Loucy (cell line): Measurements from ENCODE around the gene STPG4.

ENCODE experiments used
- H2AFZ ChIP-seq: fragments of 200-600 bp; sonication (generic); 2 replicates; pipeline ENCODE4 v1.6.0; 2016; ENCODE audit warnings: antibody characterized with exemption, mild to moderate bottlenecking, low read length, moderate library complexity
- H3F3A ChIP-seq: fragments of 200-600 bp; 2 replicates; pipeline ENCODE4 v1.6.0; 2016; ENCODE audit warnings: antibody characterized with exemption, low read depth, mild to moderate bottlenecking
- H3K27me3 ChIP-seq: fragments of 200-600 bp; sonication (generic); 2 replicates; pipeline ENCODE4 v1.6.1; 2014; ENCODE audit warnings: low read length, mild to moderate bottlenecking; ENCODE audit not compliant: insufficient read depth, poor library complexity, severe bottlenecking
- H3K36me3 ChIP-seq: fragments of 200-600 bp; sonication (generic); 2 replicates; pipeline ENCODE4 v1.6.1; 2016; ENCODE audit warnings: low read length; ENCODE audit not compliant: insufficient read depth
- H3K4me1 ChIP-seq: fragments of 200-600 bp; sonication (generic); 2 replicates; pipeline ENCODE4 v1.5.1; 2014; ENCODE audit warnings: low read length, mild to moderate bottlenecking; ENCODE audit not compliant: insufficient read depth, poor library complexity, severe bottlenecking
- H3K4me2 ChIP-seq: fragments of 200-600 bp; sonication (generic); 2 replicates; pipeline ENCODE4 v1.6.0; 2014; ENCODE audit warnings: antibody characterized with exemption, low read length, low read depth, mild to moderate bottlenecking; ENCODE audit not compliant: poor library complexity, severe bottlenecking
- H3K4me3 ChIP-seq: fragments of 200-600 bp; sonication (generic); 2 replicates; pipeline ENCODE4 v1.5.1; 2014; ENCODE audit warnings: low read length, mild to moderate bottlenecking, mixed read lengths; ENCODE audit not compliant: poor library complexity, severe bottlenecking
- H3K79me2 ChIP-seq: fragments of 200-600 bp; sonication (generic); 2 replicates; pipeline ENCODE4 v1.6.1; 2014; ENCODE audit warnings: low read length; ENCODE audit not compliant: insufficient read depth
- H3K9ac ChIP-seq: fragments of 200-600 bp; sonication (generic); 2 replicates; pipeline ENCODE4 v1.6.0; 2014; ENCODE audit warnings: mild to moderate bottlenecking, low read depth, low read length, moderate library complexity; ENCODE audit not compliant: poor library complexity, severe bottlenecking
- H3K9me2 ChIP-seq: fragments of 200-600 bp; sonication (generic); replicated peaks from 2 replicates; pipeline ENCODE4 v1.6.1; 2016; ENCODE audit warnings: low read depth, low read length, mixed read lengths
- H3K9me3 ChIP-seq: fragments of 200-600 bp; sonication (generic); 2 replicates; pipeline ENCODE4 v1.6.1; 2014; ENCODE audit warnings: mild to moderate bottlenecking, antibody characterized with exemption, low read length, low read depth; ENCODE audit not compliant: insufficient read depth
- H4K20me1 ChIP-seq: fragments of 200-600 bp; sonication (generic); 2 replicates; pipeline ENCODE4 v1.6.0; 2014; ENCODE audit warnings: antibody characterized with exemption, low read length, mild to moderate bottlenecking; ENCODE audit not compliant: insufficient read depth, poor library complexity, severe bottlenecking
- EZH2phosphoT487 ChIP-seq: fragments of 200-600 bp; IDR thresholded peaks from 2 replicates; pipeline ENCODE4 v1.6.1; 2018; ENCODE audit warnings: antibody characterized with exemption, mild to moderate bottlenecking, moderate library complexity, borderline replicate concordance
- TF ChIP-seq, protein P1 (sequence below): fragments of 200-600 bp; sonication (generic); conservative IDR thresholded peaks from 2 replicates; pipeline ENCODE4 v1.5.1; 2014; ENCODE audit warnings: mild to moderate bottlenecking, antibody characterized with exemption, low read length

STPG4 gene

DNA sequence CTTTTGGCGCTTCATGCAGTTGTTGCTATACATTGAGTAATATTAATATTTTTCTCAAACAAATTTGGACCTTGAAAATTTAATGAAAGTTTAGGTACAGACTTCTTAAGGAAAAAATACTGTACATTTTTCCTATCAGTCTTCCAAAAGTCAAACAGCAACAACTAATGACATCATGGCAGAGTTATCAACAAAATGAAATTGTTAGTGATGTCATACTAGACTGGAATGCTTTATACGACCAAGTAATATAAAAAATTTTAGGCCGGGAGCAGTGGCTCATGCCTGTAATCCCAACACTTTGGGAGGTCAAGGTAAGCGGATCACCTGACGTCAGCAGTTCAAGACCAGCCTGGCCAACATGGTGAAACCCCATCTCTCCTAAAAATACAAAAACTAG, 12.0 kb upstream of the STPG4 start:
- TF ChIP-seq, protein P1, sequence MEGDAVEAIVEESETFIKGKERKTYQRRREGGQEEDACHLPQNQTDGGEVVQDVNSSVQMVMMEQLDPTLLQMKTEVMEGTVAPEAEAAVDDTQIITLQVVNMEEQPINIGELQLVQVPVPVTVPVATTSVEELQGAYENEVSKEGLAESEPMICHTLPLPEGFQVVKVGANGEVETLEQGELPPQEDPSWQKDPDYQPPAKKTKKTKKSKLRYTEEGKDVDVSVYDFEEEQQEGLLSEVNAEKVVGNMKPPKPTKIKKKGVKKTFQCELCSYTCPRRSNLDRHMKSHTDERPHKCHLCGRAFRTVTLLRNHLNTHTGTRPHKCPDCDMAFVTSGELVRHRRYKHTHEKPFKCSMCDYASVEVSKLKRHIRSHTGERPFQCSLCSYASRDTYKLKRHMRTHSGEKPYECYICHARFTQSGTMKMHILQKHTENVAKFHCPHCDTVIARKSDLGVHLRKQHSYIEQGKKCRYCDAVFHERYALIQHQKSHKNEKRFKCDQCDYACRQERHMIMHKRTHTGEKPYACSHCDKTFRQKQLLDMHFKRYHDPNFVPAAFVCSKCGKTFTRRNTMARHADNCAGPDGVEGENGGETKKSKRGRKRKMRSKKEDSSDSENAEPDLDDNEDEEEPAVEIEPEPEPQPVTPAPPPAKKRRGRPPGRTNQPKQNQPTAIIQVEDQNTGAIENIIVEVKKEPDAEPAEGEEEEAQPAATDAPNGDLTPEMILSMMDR, result no peak
- TF ChIP-seq EZH2phosphoT487, result no peak
- no peaks in the 10 kb centered on the region for H3K27me3 ChIP-seq
- peak overlapping the region; percentile 62 for H3K4me3 ChIP-seq
- no peaks in the 10 kb centered on the region for H3K9me2 ChIP-seq
- peaks cover 94% of the 10 kb centered on the region for H4K20me1 ChIP-seq
- no peaks in the 10 kb centered on the region; the same call in 1 of the 2 replicates for H3F3A ChIP-seq
- H2AFZ ChIP-seq, result no peak overlapping the region
- H3K36me3 ChIP-seq, result peaks cover 86% of the 10 kb centered on the region
- no peaks in the 10 kb centered on the region for H3K9me3 ChIP-seq
- H3K9ac ChIP-seq, result no peak overlapping the region
- H3K79me2 ChIP-seq, result peaks cover 99% of the 10 kb centered on the region
- H3K4me1 ChIP-seq, result peaks cover 69% of the 10 kb centered on the region
- H3K4me2 ChIP-seq, result peak overlapping the region; percentile 99

DNA sequence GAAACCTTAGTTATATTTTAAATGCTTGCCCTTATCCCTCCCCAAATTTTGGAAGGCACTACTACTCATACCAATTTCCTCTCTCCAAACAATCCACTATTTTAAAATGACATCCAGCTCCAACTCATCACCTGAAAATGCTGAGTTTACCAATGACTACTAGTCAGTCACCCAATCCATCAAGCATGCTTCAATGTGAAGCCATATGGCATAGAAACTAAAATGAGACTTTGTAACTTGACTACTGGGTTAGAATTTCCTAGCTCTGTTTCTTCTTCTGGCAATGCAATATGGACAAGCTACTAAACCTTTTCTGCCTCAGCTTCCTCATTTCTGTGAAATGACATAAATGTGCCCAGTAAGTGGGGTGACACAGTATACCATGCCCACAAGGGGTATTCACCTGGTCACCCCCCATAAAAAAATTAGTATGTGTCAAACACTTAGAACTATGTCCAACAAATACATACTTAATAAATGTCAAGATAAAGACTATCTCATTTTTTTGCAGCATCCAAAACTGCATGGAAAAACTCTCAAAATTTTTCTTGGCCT, 10.0 kb upstream of the STPG4 start:
- H3K9ac ChIP-seq, result no peak overlapping the region
- H4K20me1 ChIP-seq, result peaks cover 94% of the 10 kb centered on the region
- H3K4me1 ChIP-seq, result peaks cover 51% of the 10 kb centered on the region
- peak overlapping the region; percentile 62 for H3K4me3 ChIP-seq
- peak overlapping the region; percentile 99 for H3K4me2 ChIP-seq
- H3K79me2 ChIP-seq, result peaks cover 98% of the 10 kb centered on the region
- H3K27me3 ChIP-seq, result no peaks in the 10 kb centered on the region
- no peaks in the 10 kb centered on the region for H3K9me3 ChIP-seq
- H2AFZ ChIP-seq, result no peak overlapping the region
- H3K9me2 ChIP-seq, result no peaks in the 10 kb centered on the region
- TF ChIP-seq EZH2phosphoT487, result no peak
- TF ChIP-seq, protein P1, result no peak
- peaks cover 90% of the 10 kb centered on the region for H3K36me3 ChIP-seq
- peaks cover 2% of the 10 kb centered on the region; the same call in 1 of the 2 replicates for H3F3A ChIP-seq

DNA sequence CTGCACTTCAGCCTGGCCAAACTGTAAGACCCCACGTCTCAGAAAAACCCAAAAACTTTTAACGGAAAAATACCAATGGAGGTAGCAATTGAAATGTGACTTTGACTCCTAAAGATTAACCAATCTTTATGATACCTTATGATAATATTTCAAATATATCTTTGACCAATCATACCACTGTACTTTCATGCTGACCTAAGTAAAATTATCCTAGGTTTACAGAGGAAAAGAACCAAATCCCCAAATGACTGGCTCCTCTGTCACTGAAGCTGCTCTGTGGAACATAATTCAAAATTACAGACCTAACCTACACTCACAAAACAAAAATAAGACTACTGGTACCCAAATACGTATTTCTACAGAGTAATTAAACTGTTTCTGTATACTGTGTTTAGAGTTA, 7.7 kb upstream of the STPG4 start:
- Histone ChIP-seq H3K9me3 (no peaks in the 10 kb centered on the region), H3K4me2 (peak overlapping the region; percentile 46), H3K4me1 (peaks cover 37% of the 10 kb centered on the region), H4K20me1 (peaks cover 91% of the 10 kb centered on the region), H3F3A (peaks cover 5% of the 10 kb centered on the region; the same call in 1 of the 2 replicates), H3K9me2 (no peaks in the 10 kb centered on the region), H3K36me3 (peaks cover 91% of the 10 kb centered on the region), H2AFZ (no peak overlapping the region), H3K27me3 (no peaks in the 10 kb centered on the region), H3K4me3 (peak overlapping the region; percentile 13), H3K79me2 (peaks cover 75% of the 10 kb centered on the region), H3K9ac (no peak overlapping the region)
- TF ChIP-seq, protein P1, result no peak
